ENCODE measurements around the gene ANKRD62. TPM values are rescaled to one million over a fixed set of nuclear protein-coding genes. Genes with fewer than 3 reads are reported as not detected.
"Not testable (repeated sequence)": the region's sequence is repeated elsewhere in the genome, so short reads cannot be mapped to it uniquely, and the experiment has no call there.

ANKRD62 gene
- total and polyA plus RNA-seq, 4 donors: under 0.01 TPM; not detected in 3

DNA sequence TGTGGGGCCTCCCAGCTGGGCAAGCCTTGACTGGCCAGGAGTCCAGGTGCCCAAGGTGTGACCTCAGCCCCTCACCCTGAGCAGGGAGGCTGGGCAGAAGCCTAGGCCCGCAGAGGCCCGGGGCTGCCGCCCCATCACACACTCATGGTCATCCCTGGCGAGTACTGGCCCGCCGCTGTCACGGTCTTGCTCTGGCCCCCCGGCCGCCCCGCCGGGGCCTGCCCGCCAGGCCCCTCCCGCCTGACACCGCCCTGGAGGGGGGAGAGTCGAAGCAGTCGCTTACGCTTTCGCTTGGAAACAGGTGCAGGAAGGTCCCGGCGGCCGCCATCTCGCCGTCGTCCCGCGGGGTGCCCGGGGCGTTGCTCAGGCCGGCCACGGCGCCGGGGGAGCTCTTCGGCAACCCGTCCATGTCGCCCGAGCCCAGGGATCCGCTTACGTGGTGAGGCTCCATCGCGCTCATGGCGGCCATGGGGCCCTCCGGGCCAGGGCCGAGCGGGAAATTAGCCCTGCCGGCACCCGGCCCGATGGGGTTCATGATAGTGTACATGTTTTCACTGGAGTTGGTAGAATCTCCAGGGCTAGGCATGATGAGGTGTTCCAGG is 26.6 kb upstream of the ANKRD62 start:
- Histone ChIP-seq H3K27ac (ENCODE audit: low read depth in 1 of 2, low read length in 2 of 2) (no peak overlapping the region), H3K9ac (ENCODE audit: low read depth in 1 of 2, low read length in 2 of 2) (no peak overlapping the region), H3K4me1 (ENCODE audit: control insufficient read depth in 4 of 4, insufficient read depth in 4 of 4, low read length in 3 of 4) (no peaks in the 10 kb centered on the region), H3K9me3 (ENCODE audit: control insufficient read depth in 4 of 4, low read length in 3 of 4) (no peaks in the 10 kb centered on the region), H3K36me3 (ENCODE audit: control insufficient read depth in 4 of 4, insufficient read depth in 3 of 4, low read depth in 1 of 4, low read length in 3 of 4) (no peaks in the 10 kb centered on the region), H3K4me3 (ENCODE audit: low read depth in 1 of 3, low read length in 3 of 3) (no peak overlapping the region), H3K27me3 (ENCODE audit: control insufficient read depth in 4 of 4, insufficient read depth in 4 of 4, low read length in 3 of 4) (no peaks in the 10 kb centered on the region)
- TF ChIP-seq JUND (IDR thresholded peaks at IDR 0.05) (no peak), RAD21 (IDR thresholded peaks at IDR 0.05) (no peak), FOXA2 (IDR thresholded peaks at IDR 0.05) (no peak), GABPA (IDR thresholded peaks at IDR 0.05 in 1 of 2, conservative IDR thresholded peaks at IDR 0.05 in 1 of 2) (no peak), HNF4A (conservative IDR thresholded peaks at IDR 0.05) (no peak)
- TF ChIP-seq, protein P1, sequence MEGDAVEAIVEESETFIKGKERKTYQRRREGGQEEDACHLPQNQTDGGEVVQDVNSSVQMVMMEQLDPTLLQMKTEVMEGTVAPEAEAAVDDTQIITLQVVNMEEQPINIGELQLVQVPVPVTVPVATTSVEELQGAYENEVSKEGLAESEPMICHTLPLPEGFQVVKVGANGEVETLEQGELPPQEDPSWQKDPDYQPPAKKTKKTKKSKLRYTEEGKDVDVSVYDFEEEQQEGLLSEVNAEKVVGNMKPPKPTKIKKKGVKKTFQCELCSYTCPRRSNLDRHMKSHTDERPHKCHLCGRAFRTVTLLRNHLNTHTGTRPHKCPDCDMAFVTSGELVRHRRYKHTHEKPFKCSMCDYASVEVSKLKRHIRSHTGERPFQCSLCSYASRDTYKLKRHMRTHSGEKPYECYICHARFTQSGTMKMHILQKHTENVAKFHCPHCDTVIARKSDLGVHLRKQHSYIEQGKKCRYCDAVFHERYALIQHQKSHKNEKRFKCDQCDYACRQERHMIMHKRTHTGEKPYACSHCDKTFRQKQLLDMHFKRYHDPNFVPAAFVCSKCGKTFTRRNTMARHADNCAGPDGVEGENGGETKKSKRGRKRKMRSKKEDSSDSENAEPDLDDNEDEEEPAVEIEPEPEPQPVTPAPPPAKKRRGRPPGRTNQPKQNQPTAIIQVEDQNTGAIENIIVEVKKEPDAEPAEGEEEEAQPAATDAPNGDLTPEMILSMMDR (IDR thresholded peaks at IDR 0.05; ENCODE audit: low read depth, low read length, missing input control): no peak
- no peak for DNase-seq (ENCODE audit: low spot score)
- 97% methylated on average over 47 of the region's 47 CpGs for WGBS

DNA sequence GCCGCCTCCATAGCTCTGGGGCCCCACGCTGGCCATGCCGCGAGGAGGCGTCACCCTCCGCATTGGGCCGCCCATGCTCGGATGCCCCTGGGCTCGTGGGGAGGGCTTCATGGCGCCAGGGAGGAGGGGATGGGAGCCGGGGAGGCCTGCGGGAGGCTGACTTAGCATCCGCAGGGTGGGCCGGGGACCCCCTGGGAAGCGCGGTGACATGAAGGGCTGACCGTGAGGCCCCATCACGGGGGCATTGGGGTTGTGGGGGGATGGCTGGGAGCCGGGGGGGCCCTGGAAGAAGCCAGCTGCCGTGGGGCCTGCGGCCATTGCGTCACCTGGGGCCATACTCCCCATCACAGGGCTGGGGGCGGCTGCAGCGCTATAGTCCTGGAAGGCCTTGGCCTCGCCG is 26.0 kb upstream of the ANKRD62 start:
- Histone ChIP-seq H3K4me1 (ENCODE audit: control insufficient read depth in 4 of 4, insufficient read depth in 4 of 4, low read length in 3 of 4) (no peaks in the 10 kb centered on the region), H3K9ac (ENCODE audit: low read depth in 1 of 2, low read length in 2 of 2) (no peak overlapping the region), H3K9me3 (ENCODE audit: control insufficient read depth in 4 of 4, low read length in 3 of 4) (no peaks in the 10 kb centered on the region), H3K4me3 (ENCODE audit: low read depth in 1 of 3, low read length in 3 of 3) (no peak overlapping the region), H3K27me3 (ENCODE audit: control insufficient read depth in 4 of 4, insufficient read depth in 4 of 4, low read length in 3 of 4) (no peaks in the 10 kb centered on the region), H3K36me3 (ENCODE audit: control insufficient read depth in 4 of 4, insufficient read depth in 3 of 4, low read depth in 1 of 4, low read length in 3 of 4) (no peaks in the 10 kb centered on the region), H3K27ac (ENCODE audit: low read depth in 1 of 2, low read length in 2 of 2) (no peak overlapping the region)
- TF ChIP-seq GABPA (IDR thresholded peaks at IDR 0.05 in 1 of 2, conservative IDR thresholded peaks at IDR 0.05 in 1 of 2) (no peak), FOXA2 (IDR thresholded peaks at IDR 0.05) (no peak), YY1 (IDR thresholded peaks at IDR 0.05) (no peak), SP1 (IDR thresholded peaks at IDR 0.05) (no peak), HNF4A (conservative IDR thresholded peaks at IDR 0.05) (no peak), RXRA (IDR thresholded peaks at IDR 0.05) (no peak), FOXA1 (IDR thresholded peaks at IDR 0.05) (no peak), RAD21 (IDR thresholded peaks at IDR 0.05) (no peak), HNF4G (IDR thresholded peaks at IDR 0.05) (no peak)
- TF ChIP-seq, protein P2, sequence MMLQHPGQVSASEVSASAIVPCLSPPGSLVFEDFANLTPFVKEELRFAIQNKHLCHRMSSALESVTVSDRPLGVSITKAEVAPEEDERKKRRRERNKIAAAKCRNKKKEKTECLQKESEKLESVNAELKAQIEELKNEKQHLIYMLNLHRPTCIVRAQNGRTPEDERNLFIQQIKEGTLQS (IDR thresholded peaks at IDR 0.05): no peak
- TF ChIP-seq, protein P3, sequence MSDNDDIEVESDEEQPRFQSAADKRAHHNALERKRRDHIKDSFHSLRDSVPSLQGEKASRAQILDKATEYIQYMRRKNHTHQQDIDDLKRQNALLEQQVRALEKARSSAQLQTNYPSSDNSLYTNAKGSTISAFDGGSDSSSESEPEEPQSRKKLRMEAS (IDR thresholded peaks at IDR 0.05): no peak
- TF ChIP-seq, protein P4, sequence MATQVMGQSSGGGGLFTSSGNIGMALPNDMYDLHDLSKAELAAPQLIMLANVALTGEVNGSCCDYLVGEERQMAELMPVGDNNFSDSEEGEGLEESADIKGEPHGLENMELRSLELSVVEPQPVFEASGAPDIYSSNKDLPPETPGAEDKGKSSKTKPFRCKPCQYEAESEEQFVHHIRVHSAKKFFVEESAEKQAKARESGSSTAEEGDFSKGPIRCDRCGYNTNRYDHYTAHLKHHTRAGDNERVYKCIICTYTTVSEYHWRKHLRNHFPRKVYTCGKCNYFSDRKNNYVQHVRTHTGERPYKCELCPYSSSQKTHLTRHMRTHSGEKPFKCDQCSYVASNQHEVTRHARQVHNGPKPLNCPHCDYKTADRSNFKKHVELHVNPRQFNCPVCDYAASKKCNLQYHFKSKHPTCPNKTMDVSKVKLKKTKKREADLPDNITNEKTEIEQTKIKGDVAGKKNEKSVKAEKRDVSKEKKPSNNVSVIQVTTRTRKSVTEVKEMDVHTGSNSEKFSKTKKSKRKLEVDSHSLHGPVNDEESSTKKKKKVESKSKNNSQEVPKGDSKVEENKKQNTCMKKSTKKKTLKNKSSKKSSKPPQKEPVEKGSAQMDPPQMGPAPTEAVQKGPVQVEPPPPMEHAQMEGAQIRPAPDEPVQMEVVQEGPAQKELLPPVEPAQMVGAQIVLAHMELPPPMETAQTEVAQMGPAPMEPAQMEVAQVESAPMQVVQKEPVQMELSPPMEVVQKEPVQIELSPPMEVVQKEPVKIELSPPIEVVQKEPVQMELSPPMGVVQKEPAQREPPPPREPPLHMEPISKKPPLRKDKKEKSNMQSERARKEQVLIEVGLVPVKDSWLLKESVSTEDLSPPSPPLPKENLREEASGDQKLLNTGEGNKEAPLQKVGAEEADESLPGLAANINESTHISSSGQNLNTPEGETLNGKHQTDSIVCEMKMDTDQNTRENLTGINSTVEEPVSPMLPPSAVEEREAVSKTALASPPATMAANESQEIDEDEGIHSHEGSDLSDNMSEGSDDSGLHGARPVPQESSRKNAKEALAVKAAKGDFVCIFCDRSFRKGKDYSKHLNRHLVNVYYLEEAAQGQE (IDR thresholded peaks at IDR 0.05): no peak
- TF ChIP-seq, protein P5, sequence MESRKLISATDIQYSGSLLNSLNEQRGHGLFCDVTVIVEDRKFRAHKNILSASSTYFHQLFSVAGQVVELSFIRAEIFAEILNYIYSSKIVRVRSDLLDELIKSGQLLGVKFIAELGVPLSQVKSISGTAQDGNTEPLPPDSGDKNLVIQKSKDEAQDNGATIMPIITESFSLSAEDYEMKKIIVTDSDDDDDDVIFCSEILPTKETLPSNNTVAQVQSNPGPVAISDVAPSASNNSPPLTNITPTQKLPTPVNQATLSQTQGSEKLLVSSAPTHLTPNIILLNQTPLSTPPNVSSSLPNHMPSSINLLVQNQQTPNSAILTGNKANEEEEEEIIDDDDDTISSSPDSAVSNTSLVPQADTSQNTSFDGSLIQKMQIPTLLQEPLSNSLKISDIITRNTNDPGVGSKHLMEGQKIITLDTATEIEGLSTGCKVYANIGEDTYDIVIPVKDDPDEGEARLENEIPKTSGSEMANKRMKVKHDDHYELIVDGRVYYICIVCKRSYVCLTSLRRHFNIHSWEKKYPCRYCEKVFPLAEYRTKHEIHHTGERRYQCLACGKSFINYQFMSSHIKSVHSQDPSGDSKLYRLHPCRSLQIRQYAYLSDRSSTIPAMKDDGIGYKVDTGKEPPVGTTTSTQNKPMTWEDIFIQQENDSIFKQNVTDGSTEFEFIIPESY (IDR thresholded peaks at IDR 0.05): no peak
- WGBS: 97% methylated on average over 26 of the region's 26 CpGs
- DNase-seq (ENCODE audit: low spot score): no peak

DNA sequence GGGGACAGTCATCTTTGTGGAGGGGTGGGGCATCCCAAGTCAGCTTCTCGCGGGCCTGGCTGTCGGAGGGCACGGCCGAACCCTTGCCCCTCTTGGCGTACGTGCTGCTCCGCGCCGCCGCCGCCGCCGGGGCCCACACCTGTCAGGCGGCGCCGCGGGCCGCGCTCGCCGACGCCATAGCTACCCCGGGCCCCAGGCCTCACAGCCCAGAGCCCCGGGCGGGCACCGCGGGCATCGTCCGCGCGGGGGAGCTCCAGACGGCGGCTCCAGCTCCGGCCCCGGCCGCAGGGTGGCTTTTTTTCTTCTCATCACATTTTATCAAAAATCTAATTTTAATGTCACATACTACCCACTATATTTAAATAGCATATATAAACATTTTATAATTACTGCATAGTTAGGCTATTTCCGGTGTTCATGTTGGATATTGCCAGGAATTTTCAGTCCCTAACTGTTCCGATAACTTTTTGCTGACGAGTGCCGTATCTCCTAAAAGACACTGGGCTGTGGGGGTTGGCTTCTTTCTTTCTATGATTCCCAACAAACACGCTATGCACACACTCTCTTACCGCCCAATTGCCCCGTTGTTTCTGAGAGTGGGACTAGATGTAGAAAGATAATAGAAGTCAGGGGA is 25.2 kb upstream of the ANKRD62 start:
- H3K27me3 ChIP-seq (ENCODE audit: control insufficient read depth in 4 of 4, insufficient read depth in 4 of 4, low read length in 3 of 4); H3K9me3 ChIP-seq (ENCODE audit: control insufficient read depth in 4 of 4, low read length in 3 of 4); H3K9ac ChIP-seq (ENCODE audit: low read depth in 1 of 2, low read length in 2 of 2); H3K36me3 ChIP-seq (ENCODE audit: control insufficient read depth in 4 of 4, insufficient read depth in 3 of 4, low read depth in 1 of 4, low read length in 3 of 4); DNase-seq (ENCODE audit: low spot score); H3K27ac ChIP-seq (ENCODE audit: low read depth in 1 of 2, low read length in 2 of 2); H3K4me3 ChIP-seq (ENCODE audit: low read depth in 1 of 3, low read length in 3 of 3); H3K4me1 ChIP-seq (ENCODE audit: control insufficient read depth in 4 of 4, insufficient read depth in 4 of 4, low read length in 3 of 4): not testable (repeated sequence)
- 78% methylated on average over 44 of the region's 44 CpGs for WGBS
